SKM-1 (cell line): Measurements from ENCODE around the gene LRRK1.

Source experiments
- DNase-seq: peaks from one replicate; lab custom pipeline; 2025; ENCODE audit not compliant: unreplicated experiment; lab: John Stamatoyannopoulos, UW

Gene LRRK1

GRCh38 chr15:100909565-100909964 lies 9.6 kb upstream of the LRRK1 start:
- DNase-seq = no peak

- no peak for DNase-seq
Observed at GRCh38 chr15:100909989-100910955, 8.9 kb upstream of the LRRK1 start.

- no peak for DNase-seq
Observed at GRCh38 chr15:100911086-100911485, 8.1 kb upstream of the LRRK1 start.

- DNase-seq = no peak
Observed at GRCh38 chr15:100913961-100914360, 5.2 kb upstream of the LRRK1 start.

GRCh38 chr15:100914876-100915275 lies 4.3 kb upstream of the LRRK1 start:
- DNase-seq = no peak

GRCh38 chr15:100918034-100918689 lies 995 bp upstream of the LRRK1 start:
- DNase-seq = peak; percentile 66

- no peak for DNase-seq
Observed at GRCh38 chr15:100919481-100920405, 586 bp downstream of the LRRK1 start.

GRCh38 chr15:100920516-100921135 lies 1.5 kb downstream of the LRRK1 start:
- no peak for DNase-seq

GRCh38 chr15:100922192-100923040 lies 3.3 kb downstream of the LRRK1 start:
- no peak for DNase-seq

- no peak for DNase-seq
Observed at GRCh38 chr15:100923076-100923475, 3.9 kb downstream of the LRRK1 start.

- DNase-seq = no peak
Observed at GRCh38 chr15:100923902-100924301, 4.7 kb downstream of the LRRK1 start.

- no peak for DNase-seq
Observed at GRCh38 chr15:100924436-100924835, 5.3 kb downstream of the LRRK1 start.

GRCh38 chr15:100925480-100925879 lies 6.3 kb downstream of the LRRK1 start:
- DNase-seq = no peak

- DNase-seq = no peak
Observed at GRCh38 chr15:100926258-100926657, 7.1 kb downstream of the LRRK1 start.

- DNase-seq = no peak
Observed at GRCh38 chr15:100926971-100927756, 8.0 kb downstream of the LRRK1 start.

GRCh38 chr15:100928632-100929280 lies 9.6 kb downstream of the LRRK1 start:
- no peak for DNase-seq

- DNase-seq = no peak
Observed at GRCh38 chr15:100929641-100930042, 10.5 kb downstream of the LRRK1 start.

GRCh38 chr15:100930306-100930848 lies 11.2 kb downstream of the LRRK1 start:
- no peak for DNase-seq
